CD4-positive, alpha-beta memory T cell (primary cell): ENCODE results near the gene BBOX1. TPM values are rescaled to one million over a fixed set of nuclear protein-coding genes. Genes with fewer than 3 reads are reported as not detected.
"Not testable (repeated sequence)": the region's sequence is repeated elsewhere in the genome, so short reads cannot be mapped to it uniquely, and the experiment has no call there.

Experiments used
- CTCF ChIA-PET: fragments of 350-600 bp; sonication (Branson Sonifier 250); formaldehyde crosslinking; loops from one replicate; lab custom pipeline; 2021; ENCODE audit warnings: inconsistent platforms; ENCODE audit not compliant: partially characterized antibody; lab: Charles Lee
- POLR2A ChIA-PET: fragments of 350-600 bp; sonication (Branson Sonifier 250); formaldehyde crosslinking; loops from one replicate; lab custom pipeline; 2021; ENCODE audit not compliant: partially characterized antibody; lab: Charles Lee
- DNase-seq, 5 donors: peaks; one replicate each; pipeline versions ENCODE4 v3.0.0 to v3.0.0-alpha.2; 2020 to 2022; ENCODE audit warnings: mixed read lengths in 1 of 5
- H3K27ac ChIP-seq: one replicate; pipeline ENCODE4 v1.7.0; 2013; ENCODE audit warnings: low read depth, low read length
- H3K27me3 ChIP-seq: 2 replicates; pipeline ENCODE4 v1.7.0; 2013; ENCODE audit warnings: mild to moderate bottlenecking, low read length, moderate library complexity; ENCODE audit not compliant: insufficient read depth
- H3K36me3 ChIP-seq: 2 replicates; pipeline ENCODE4 v1.7.0; 2013; ENCODE audit warnings: mild to moderate bottlenecking, low read length, moderate library complexity; ENCODE audit not compliant: insufficient read depth
- H3K4me1 ChIP-seq: 2 replicates; pipeline ENCODE4 v1.7.0; 2013; ENCODE audit warnings: mild to moderate bottlenecking, low read length, moderate library complexity; ENCODE audit not compliant: insufficient read depth
- H3K4me3 ChIP-seq, 2 donors: one replicate each; pipeline ENCODE4 v1.7.0; 2013; ENCODE audit warnings: low read length in 2 of 2, mild to moderate bottlenecking in 1 of 2
- H3K9me3 ChIP-seq, 2 donors: one replicate each; pipeline ENCODE4 v1.7.0; 2013; ENCODE audit warnings: low read length in 2 of 2, control low read depth in 1 of 2; ENCODE audit not compliant: control insufficient read depth in 1 of 2
- H3K27ac Mint-ChIP-seq, 7 donors: one replicate each; pipeline ENCODE4 v1.8.0; 2020 to 2021; ENCODE audit warnings: mixed read lengths in 7 of 7, mild to moderate bottlenecking in 6 of 7, inconsistent platforms in 3 of 7, moderate library complexity in 3 of 7
- H3K27me3 Mint-ChIP-seq, 2 donors: one replicate each; pipeline ENCODE4 v1.8.0; 2020 to 2021; ENCODE audit warnings: mixed read lengths in 2 of 2
- H3K36me3 Mint-ChIP-seq, 2 donors: one replicate each; pipeline ENCODE4 v1.8.0; 2020 to 2021; ENCODE audit warnings: mixed read lengths in 2 of 2, inconsistent platforms in 1 of 2, mild to moderate bottlenecking in 1 of 2
- H3K4me1 Mint-ChIP-seq, 4 donors: one replicate each; pipeline ENCODE4 v1.8.0; 2020 to 2021; ENCODE audit warnings: mixed read lengths in 4 of 4, mild to moderate bottlenecking in 1 of 4
- H3K4me3 Mint-ChIP-seq, 8 donors: one replicate each; pipeline ENCODE4 v1.8.0; 2020 to 2021; ENCODE audit warnings: mixed read lengths in 8 of 8, mild to moderate bottlenecking in 7 of 8, moderate library complexity in 6 of 8, inconsistent platforms in 3 of 8
- H3K9me3 Mint-ChIP-seq, 8 donors: one replicate each; pipeline ENCODE4 v1.8.0; 2020 to 2021; ENCODE audit warnings: mixed read lengths in 8 of 8, mild to moderate bottlenecking in 5 of 8, inconsistent platforms in 3 of 8, moderate library complexity in 1 of 8
- intact Hi-C: fragments of 100-400 bp; cut with micrococcal nuclease; formaldehyde crosslinking; loops from one replicate; pipeline ENCODE4 v1.15.1; 2023
- polyA plus RNA-seq, 2 donors: library from polyadenylated mRNA; unstranded; fragments of 300-500 nt; fragmentation: Illumina TruSeq; gene quantifications; one replicate each; pipeline ENCODE4 v1.2.3, GENCODE V29; 2021
- total RNA-seq, 2 experiments: library from RNA; stranded (reverse); gene quantifications; one replicate each; pipeline ENCODE4 v1.2.3, GENCODE V29; 2021

Gene BBOX1
- total and polyA plus RNA-seq, 4 experiments from 2014 or later: not detected

- no peak overlapping the region for H3K27ac ChIP-seq
- no peak for DNase-seq
- no peaks in the 10 kb centered on the region for H3K27me3 ChIP-seq
- Mint-ChIP-seq H3K4me3 (no peak overlapping the region), H3K36me3 (no peaks in the 10 kb centered on the region), H3K9me3 (peaks cover 1 to 16% (median 11%) of the 10 kb centered on the region in 8 donors), H3K4me1 (no peaks in the 10 kb centered on the region), H3K27ac (no peak overlapping the region), H3K27me3 (no peaks in the 10 kb centered on the region)
- no peaks in the 10 kb centered on the region for H3K9me3 ChIP-seq
- CTCF ChIA-PET: no interaction called here
- POLR2A ChIA-PET: no interaction called here
- no peaks in the 10 kb centered on the region for H3K4me1 ChIP-seq
- intact Hi-C loops: no loop called here
- H3K36me3 ChIP-seq: no peaks in the 10 kb centered on the region
- no peak overlapping the region for H3K4me3 ChIP-seq
Measured at GRCh38 chr11:27085605-27086004, 45.0 kb downstream of the BBOX1 start.

DNA sequence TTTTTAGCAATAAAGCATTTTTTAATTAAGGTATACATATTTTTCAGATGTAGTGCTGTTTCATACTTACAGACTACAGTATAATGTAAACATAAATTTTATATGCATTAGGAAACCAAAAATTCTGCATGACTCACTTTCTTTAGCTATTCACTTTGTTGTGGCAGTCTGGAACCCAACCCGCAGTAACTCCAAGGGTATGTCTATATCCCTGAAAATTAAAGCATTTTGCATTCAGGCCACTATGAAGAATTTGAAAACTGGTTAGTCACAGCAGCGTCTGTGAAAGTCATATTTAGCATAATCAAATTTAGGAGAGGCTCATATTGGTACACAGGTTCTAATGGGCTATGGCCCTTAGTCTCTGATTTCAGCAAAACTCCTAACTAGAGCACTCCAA is 46.8 kb downstream of the BBOX1 start:
- no peaks in the 10 kb centered on the region for H3K27me3 ChIP-seq
- no peak for DNase-seq
- Mint-ChIP-seq H3K27ac (no peak overlapping the region), H3K4me3 (no peak overlapping the region), H3K27me3 (no peaks in the 10 kb centered on the region), H3K9me3 (peaks cover 3 to 23% (median 16%) of the 10 kb centered on the region in 8 donors), H3K36me3 (no peaks in the 10 kb centered on the region), H3K4me1 (no peaks in the 10 kb centered on the region)
- POLR2A ChIA-PET: no interaction called here
- H3K9me3 ChIP-seq: no peaks in the 10 kb centered on the region
- intact Hi-C loops: no loop called here
- H3K4me1 ChIP-seq: no peaks in the 10 kb centered on the region
- CTCF ChIA-PET: no interaction called here
- H3K4me3 ChIP-seq: no peak overlapping the region
- H3K36me3 ChIP-seq: no peaks in the 10 kb centered on the region
- no peak overlapping the region for H3K27ac ChIP-seq

GRCh38 chr11:27088353-27088752 is 47.7 kb downstream of the BBOX1 start:
- H3K4me3 ChIP-seq: no peak overlapping the region
- no peaks in the 10 kb centered on the region for H3K36me3 Mint-ChIP-seq
- H3K36me3 ChIP-seq: no peaks in the 10 kb centered on the region
- intact Hi-C loops: no loop called here
- no peak overlapping the region for H3K4me3 Mint-ChIP-seq
- no peak for DNase-seq
- H3K4me1 ChIP-seq: no peaks in the 10 kb centered on the region
- POLR2A ChIA-PET: no interaction called here
- H3K27ac Mint-ChIP-seq: no peak overlapping the region
- CTCF ChIA-PET: no interaction called here
- H3K4me1 Mint-ChIP-seq: no peaks in the 10 kb centered on the region
- H3K9me3 ChIP-seq: no peaks in the 10 kb centered on the region
- no peaks in the 10 kb centered on the region for H3K27me3 Mint-ChIP-seq
- no peaks in the 10 kb centered on the region for H3K27me3 ChIP-seq
- peaks cover 3 to 23% (median 16%) of the 10 kb centered on the region in 8 donors for H3K9me3 Mint-ChIP-seq
- no peak overlapping the region for H3K27ac ChIP-seq

GRCh38 chr11:27089746-27090145 is 49.1 kb downstream of the BBOX1 start:
- peaks cover 3 to 23% (median 18%) of the 10 kb centered on the region in 8 donors for H3K9me3 Mint-ChIP-seq
- CTCF ChIA-PET: no interaction called here

DNA sequence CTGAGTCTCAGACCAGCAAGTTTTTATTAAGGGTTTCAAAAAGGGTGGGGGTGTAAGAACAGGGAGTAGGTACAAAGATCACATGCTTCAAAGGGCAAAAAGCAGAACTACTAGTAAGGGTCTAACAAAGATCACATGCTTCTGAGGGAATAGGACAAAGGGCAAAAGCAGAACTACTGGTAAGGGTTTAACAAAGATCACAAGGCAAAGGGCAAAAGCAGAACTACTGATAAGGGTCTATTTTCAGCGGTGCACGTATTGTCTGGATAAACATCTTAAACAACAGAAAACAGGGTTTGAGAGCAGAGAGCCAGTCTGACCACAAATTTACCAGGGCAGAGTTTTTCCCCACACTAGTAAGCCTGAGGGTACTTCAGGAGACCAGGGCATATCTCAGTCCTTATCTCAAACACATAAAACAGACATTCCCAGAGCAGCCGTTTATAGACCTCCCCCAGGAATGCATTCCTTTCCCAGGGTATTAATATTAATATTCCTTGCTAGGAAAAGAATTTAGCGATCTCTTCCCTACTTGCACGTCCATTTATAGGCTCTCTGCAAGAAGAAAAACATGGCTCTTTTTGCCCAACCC is 49.8 kb downstream of the BBOX1 start:
- H3K36me3 Mint-ChIP-seq, H3K4me3 Mint-ChIP-seq, H3K27me3 ChIP-seq, intact Hi-C loops, H3K4me1 ChIP-seq, DNase-seq, CTCF ChIA-PET, H3K36me3 ChIP-seq, H3K4me1 Mint-ChIP-seq, H3K27ac ChIP-seq, H3K27ac Mint-ChIP-seq, POLR2A ChIA-PET, H3K9me3 ChIP-seq, H3K27me3 Mint-ChIP-seq, H3K4me3 ChIP-seq: not testable (repeated sequence)
- H3K9me3 Mint-ChIP-seq: peaks cover 3 to 23% (median 18%) of the 10 kb centered on the region in 8 donors

More at GRCh38 chr11:27089746-27090145, 49.1 kb downstream of the BBOX1 start:
- Mint-ChIP-seq H3K4me1 (no peaks in the 10 kb centered on the region), H3K27ac (no peak overlapping the region), H3K27me3 (no peaks in the 10 kb centered on the region), H3K4me3 (no peak overlapping the region), H3K36me3 (no peaks in the 10 kb centered on the region)
- Histone ChIP-seq H3K36me3 (no peaks in the 10 kb centered on the region), H3K27me3 (no peaks in the 10 kb centered on the region), H3K4me3 (no peak overlapping the region), H3K27ac (no peak overlapping the region), H3K9me3 (no peaks in the 10 kb centered on the region), H3K4me1 (no peaks in the 10 kb centered on the region)
- intact Hi-C loops: no loop called here
- POLR2A ChIA-PET: no interaction called here
- no peak for DNase-seq

DNA sequence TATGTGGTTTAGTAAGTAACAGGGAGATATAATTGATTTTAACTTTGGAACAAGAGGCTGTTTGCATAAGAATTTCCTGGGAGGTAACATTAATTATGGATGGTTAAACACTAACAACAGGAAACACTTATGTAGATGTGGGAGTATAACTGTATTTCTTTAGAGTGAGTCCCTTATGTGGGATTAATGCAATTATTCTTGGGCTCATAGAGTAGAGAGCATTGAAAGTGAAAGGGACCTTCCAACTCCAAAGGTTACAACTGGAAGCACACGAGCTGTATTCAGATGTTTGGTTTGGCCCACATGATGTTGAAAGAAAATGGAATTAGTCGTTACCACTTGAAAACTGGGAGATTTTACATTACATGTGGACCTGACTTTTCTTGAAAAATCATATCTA is 53.5 kb downstream of the BBOX1 start:
- intact Hi-C loops: no loop called here
- CTCF ChIA-PET: no interaction called here
- Histone ChIP-seq H3K4me1 (no peaks in the 10 kb centered on the region), H3K4me3 (no peak overlapping the region), H3K36me3 (no peaks in the 10 kb centered on the region), H3K27me3 (no peaks in the 10 kb centered on the region), H3K9me3 (no peaks in the 10 kb centered on the region), H3K27ac (no peak overlapping the region)
- Mint-ChIP-seq H3K27me3 (no peaks in the 10 kb centered on the region), H3K36me3 (no peaks in the 10 kb centered on the region), H3K9me3 (peaks cover 3 to 23% (median 16%) of the 10 kb centered on the region in 8 donors), H3K27ac (no peak overlapping the region), H3K4me1 (no peaks in the 10 kb centered on the region), H3K4me3 (no peak overlapping the region)
- POLR2A ChIA-PET: no interaction called here
- DNase-seq: no peak

GRCh38 chr11:27095059-27095458 is 54.4 kb downstream of the BBOX1 start:
- peaks cover 3 to 15% (median 10%) of the 10 kb centered on the region in 8 donors for H3K9me3 Mint-ChIP-seq
- intact Hi-C loops: no loop called here
- H3K4me1 ChIP-seq: no peaks in the 10 kb centered on the region
- no peaks in the 10 kb centered on the region for H3K4me1 Mint-ChIP-seq
- H3K4me3 Mint-ChIP-seq: no peak overlapping the region
- H3K4me3 ChIP-seq: no peak overlapping the region
- H3K36me3 Mint-ChIP-seq: no peaks in the 10 kb centered on the region
- no peaks in the 10 kb centered on the region for H3K9me3 ChIP-seq
- no peak overlapping the region for H3K27ac Mint-ChIP-seq
- POLR2A ChIA-PET: no interaction called here
- no peak for DNase-seq
- H3K27ac ChIP-seq: no peak overlapping the region
- H3K27me3 Mint-ChIP-seq: no peaks in the 10 kb centered on the region
- H3K36me3 ChIP-seq: no peaks in the 10 kb centered on the region
- CTCF ChIA-PET: no interaction called here
- no peaks in the 10 kb centered on the region for H3K27me3 ChIP-seq

- CTCF ChIA-PET: no interaction called here
- no peak overlapping the region for H3K4me3 Mint-ChIP-seq
- intact Hi-C loops: no loop called here
- Histone ChIP-seq H3K36me3 (no peaks in the 10 kb centered on the region), H3K4me3 (no peak overlapping the region), H3K27me3 (no peaks in the 10 kb centered on the region), H3K9me3 (no peaks in the 10 kb centered on the region), H3K4me1 (no peaks in the 10 kb centered on the region), H3K27ac (no peak overlapping the region)
- H3K36me3 Mint-ChIP-seq: no peaks in the 10 kb centered on the region
- H3K4me1 Mint-ChIP-seq: no peaks in the 10 kb centered on the region
- peaks cover 0 to 6% (median 5%) of the 10 kb centered on the region in 8 donors for H3K9me3 Mint-ChIP-seq
- no peaks in the 10 kb centered on the region for H3K27me3 Mint-ChIP-seq
- no peak for DNase-seq
- POLR2A ChIA-PET: no interaction called here
- no peak overlapping the region for H3K27ac Mint-ChIP-seq
Measured at GRCh38 chr11:27095887-27096286, 55.3 kb downstream of the BBOX1 start.
